Activated CD4-positive, alpha-beta T cell treated with anti-CD3 and anti-CD28 coated beads, Interleukin-2, amount 50 U/mL, for 24 hours (primary cell): ENCODE data around the gene DDOST.

ENCODE experiments used
- DNase-seq, 2 donors: peaks; one replicate each; pipeline ENCODE4 v3.0.0-alpha.2; 2020; ENCODE audit warnings: low read depth in 1 of 2, low spot score in 1 of 2

DDOST gene

GRCh38 chr1:20663365-20663764 lies 2.2 kb upstream of the DDOST start:
- no peak for DNase-seq

- no peak for DNase-seq
Observed at GRCh38 chr1:20662110-20662475, 924 bp upstream of the DDOST start.

GRCh38 chr1:20660847-20661206 lies 342 bp downstream of the DDOST start:
- no peak for DNase-seq

GRCh38 chr1:20660363-20660762 lies 806 bp downstream of the DDOST start:
- no peak for DNase-seq

- no peak for DNase-seq
Observed at GRCh38 chr1:20658166-20658915, 2.8 kb downstream of the DDOST start.

- no peak for DNase-seq
Observed at GRCh38 chr1:20657024-20657423, 4.1 kb downstream of the DDOST start.

GRCh38 chr1:20654104-20654690 lies 7.0 kb downstream of the DDOST start:
- DNase-seq = no peak

GRCh38 chr1:20652300-20652699 lies 8.9 kb downstream of the DDOST start:
- no peak for DNase-seq

- no peak for DNase-seq
Observed at GRCh38 chr1:20648946-20649345, 12.2 kb downstream of the DDOST start.

- no peak for DNase-seq
Observed at GRCh38 chr1:20648438-20648837, 12.7 kb downstream of the DDOST start.

GRCh38 chr1:20645414-20645813 lies 15.8 kb downstream of the DDOST start:
- no peak for DNase-seq

- no peak for DNase-seq
Observed at GRCh38 chr1:20644416-20644815, 16.8 kb downstream of the DDOST start.

- no peak for DNase-seq
Observed at GRCh38 chr1:20643080-20643479, 18.1 kb downstream of the DDOST start.

- DNase-seq = no peak
Observed at GRCh38 chr1:20641975-20642374, 19.2 kb downstream of the DDOST start.

GRCh38 chr1:20640183-20640597 lies 21.0 kb downstream of the DDOST start:
- peak in 1 of 2 donors; percentile 52 for DNase-seq

GRCh38 chr1:20636785-20637347 lies 24.3 kb downstream of the DDOST start:
- DNase-seq = no peak

GRCh38 chr1:20634594-20635084 lies 26.5 kb downstream of the DDOST start:
- no peak for DNase-seq

GRCh38 chr1:20634065-20634593 lies 27.0 kb downstream of the DDOST start:
- DNase-seq = no peak

GRCh38 chr1:20633190-20634064 lies 27.7 kb downstream of the DDOST start, which contains the start of gene PINK1:
Gene PINK1, plus strand, starts transcription at chr1:20633458. Its CDS starts 91 bp downstream, at chr1:20633549.
- DNase-seq = peak; percentile 75 to 94

- no peak for DNase-seq
Observed at GRCh38 chr1:20632386-20632785, 28.8 kb downstream of the DDOST start.

GRCh38 chr1:20630729-20631128 lies 30.4 kb downstream of the DDOST start:
- DNase-seq = no peak
